Measurements from ENCODE around the gene SEL1L.
"Not testable (repeated sequence)": the region's sequence is repeated elsewhere in the genome, so short reads cannot be mapped to it uniquely, and the experiment has no call there.

The SEL1L gene

DNA sequence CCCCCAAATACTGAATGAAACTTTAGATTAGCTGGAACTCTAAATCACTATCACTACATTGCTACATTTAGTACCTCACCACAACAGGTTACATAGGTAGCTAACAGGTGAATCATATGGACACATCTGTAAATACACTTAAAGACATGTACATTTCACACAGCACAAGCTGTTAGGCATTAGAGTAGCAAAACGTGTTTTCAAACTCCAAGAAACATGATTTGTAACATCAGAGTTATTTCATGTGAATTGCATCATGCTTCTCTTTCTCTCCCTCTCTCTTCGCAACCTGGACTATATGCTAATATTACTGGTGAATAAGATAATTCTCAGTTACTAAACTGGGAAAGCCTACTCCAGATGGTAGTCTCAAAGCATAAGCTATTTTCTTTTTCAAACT lies 4.3 kb downstream of the SEL1L start:
- DNase-seq (ENCODE audit: extremely low read depth in 1 of 2, low read depth in 1 of 2): no peak

DNA sequence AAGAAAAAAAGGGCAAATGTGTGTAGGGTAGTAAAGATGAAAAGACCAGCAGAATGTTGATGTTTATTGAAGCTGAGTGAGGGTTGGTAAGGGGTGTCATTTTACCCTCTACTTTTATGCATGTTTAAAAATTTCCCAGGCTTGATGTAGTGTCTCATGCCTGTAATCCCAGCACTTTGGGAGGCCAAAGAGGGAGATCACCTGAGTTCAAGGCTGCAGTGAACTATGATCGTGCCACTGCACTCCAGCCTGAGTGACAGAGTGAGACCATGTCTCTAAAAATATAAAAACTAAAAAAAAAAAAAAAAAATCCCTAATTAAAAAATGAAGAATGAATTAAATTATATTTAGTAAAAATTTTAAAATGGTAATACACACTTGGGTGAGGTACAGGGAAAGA lies 8.5 kb downstream of the SEL1L start:
- no peak for DNase-seq (ENCODE audit: extremely low read depth in 1 of 2, low read depth in 1 of 2)

DNA sequence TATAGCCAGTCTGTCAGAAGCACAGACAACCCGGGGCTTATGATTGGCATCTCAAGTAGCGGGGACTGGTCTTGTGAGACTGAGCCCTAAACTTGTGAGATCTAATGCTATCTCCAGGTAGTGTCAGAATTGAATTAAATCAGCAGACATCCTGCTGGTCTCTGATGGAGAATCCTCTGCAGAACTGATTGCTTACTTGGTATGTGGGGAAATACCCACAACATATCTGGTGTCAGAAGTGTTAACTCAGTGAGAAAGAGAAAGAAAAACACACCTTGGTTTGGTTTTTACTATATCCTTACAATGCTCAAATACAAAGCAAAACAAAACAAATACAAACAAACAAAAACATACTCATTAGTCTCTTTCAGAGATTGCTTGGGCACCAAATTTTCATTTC lies 10.0 kb downstream of the SEL1L start:
- no peak for DNase-seq (ENCODE audit: extremely low read depth in 1 of 2, low read depth in 1 of 2)

DNA sequence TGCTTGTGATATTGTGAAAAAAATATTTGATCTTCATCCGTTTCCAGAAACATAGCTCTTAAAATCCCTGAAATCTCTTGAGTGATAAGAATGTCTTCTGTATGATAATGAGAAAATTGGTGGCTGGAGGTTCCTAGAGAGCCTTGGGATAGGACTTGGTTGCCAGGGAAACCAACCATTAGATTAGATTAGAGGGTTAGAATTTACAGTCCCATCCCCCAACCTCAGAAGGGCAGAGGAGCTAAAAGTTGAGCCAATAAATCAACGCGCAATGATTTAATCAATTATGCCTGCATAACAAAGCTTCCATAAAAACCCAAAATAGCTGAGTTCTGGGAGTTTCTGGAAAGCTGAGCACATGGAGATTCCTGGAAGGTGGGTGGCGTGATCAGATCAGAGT lies 10.6 kb downstream of the SEL1L start:
- no peak for DNase-seq (ENCODE audit: extremely low read depth in 1 of 2, low read depth in 1 of 2)

DNA sequence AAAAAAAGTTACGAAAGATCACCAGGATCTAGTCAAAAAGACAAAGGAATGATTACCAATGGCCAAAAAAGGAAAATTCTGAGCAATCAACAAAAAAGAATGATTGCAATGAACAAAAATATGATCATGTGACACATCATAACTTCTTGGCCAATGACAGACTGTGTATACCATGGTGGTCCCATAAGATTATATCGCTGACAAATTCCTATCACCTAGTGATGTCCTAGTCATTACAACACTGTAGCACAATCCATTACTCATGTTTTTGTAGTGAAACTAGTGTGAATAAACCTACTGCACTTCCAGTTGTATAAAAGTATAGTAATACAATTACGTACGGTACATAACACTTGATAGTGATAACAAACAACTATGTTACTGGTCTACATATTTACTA lies 12.3 kb downstream of the SEL1L start:
- no peak for DNase-seq (ENCODE audit: extremely low read depth in 1 of 2, low read depth in 1 of 2)

DNA sequence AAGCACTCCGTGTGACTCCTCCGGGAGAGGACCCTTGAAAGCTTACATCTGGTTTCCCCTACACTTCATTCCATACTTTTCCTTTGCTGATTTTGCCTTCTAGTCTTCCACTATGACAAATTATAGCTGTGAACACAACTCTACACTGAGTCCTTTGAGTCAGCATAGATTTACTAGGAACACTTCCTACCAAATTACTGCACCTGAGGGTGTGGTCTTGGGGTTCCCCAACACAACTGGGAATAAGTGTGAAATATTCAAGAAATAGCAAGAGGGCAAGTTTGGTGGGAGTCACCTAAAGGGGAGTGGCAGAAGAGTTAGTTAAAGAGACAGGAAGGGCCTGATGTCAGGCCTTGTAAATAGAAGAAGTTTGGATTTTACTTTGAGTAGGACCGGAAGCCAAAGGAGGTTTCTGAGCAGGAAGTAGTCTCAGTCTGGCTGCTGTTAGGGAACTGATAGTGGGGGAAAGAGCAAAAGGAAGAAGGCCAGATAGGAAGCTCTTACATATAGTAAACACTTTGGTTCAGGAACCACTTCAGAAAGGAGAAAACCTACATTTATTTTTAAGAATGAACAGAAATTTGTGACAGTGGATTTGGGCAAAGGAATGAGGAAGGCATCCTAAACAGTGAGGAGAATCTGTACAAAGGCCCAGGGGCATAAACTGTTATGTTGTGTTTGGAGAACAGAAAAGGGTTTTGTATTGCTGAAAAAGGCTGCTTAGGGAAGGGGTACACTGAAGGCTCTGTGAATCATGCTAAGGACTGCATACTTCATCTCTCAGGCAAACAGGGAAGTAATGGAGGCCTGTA lies 14.2 kb downstream of the SEL1L start:
- DNase-seq (ENCODE audit: extremely low read depth in 1 of 2, low read depth in 1 of 2): no peak

DNA sequence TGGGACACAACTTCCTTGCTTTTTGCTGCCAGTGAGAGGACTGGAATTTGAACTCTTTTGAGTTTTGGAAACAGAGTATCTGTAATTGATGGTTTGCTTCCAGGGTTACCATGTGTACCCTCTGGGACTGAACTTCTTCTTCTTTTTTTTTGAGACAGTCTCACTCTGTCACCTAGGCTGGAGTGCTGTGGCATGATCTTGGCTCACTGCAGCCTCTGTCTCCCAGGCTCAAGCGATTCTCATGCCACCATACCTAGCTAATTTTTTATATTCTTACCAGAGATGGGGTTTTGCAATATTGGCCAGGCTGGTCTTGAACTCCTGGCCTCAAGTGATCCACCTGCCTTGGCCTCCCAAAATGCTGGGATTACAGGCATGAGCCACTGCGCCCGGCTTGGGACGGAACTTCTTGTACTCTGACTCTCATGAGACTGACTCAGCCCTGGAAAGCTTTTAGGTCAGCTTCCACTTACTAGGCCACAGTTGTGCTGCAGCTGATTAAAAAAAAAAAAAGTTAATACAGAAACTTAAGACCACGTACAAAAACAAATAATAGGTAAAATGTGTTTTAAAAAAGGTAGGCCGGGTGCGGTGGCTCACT lies 15.8 kb downstream of the SEL1L start:
- DNase-seq (ENCODE audit: extremely low read depth in 1 of 2, low read depth in 1 of 2): no peak

DNA sequence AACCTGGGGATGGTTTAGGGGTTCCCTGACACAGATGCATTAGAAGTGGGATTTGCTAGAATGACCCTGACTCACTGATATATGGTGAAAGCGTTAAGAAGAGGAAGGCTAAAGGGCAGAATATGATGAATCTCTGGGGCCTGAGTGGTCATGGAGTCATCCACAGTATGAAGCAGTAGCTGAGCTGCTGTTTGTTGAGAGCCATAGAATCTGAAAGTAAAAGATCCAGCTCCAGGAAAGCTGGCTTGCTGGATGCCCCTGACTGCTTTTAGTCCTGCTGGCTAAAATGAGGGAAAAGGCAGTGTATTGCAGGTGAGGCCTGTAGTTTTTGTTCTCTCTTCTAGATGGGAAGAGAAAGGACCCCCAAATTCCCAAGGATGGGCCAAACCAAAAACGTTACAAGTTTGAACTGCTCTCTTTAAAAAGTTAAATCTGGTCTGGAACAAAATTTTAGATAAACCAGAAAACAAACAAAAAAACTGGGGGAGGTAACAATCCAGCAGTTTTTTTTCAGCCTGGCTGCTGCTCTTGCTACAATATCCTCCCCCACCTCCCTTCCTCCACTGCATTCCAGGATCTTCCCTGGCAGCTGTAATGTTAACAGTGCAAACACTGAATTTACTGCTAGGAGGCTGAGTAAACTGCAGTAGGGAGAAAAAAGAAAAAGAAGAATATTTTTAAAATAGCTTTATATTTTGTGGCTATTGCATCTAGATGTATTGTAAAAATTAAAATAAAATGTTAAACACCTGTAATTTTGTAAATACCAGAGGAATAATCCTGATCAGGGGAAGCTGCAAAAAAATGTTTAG lies 16.5 kb downstream of the SEL1L start:
- no peak for DNase-seq (ENCODE audit: extremely low read depth in 1 of 2, low read depth in 1 of 2)

DNA sequence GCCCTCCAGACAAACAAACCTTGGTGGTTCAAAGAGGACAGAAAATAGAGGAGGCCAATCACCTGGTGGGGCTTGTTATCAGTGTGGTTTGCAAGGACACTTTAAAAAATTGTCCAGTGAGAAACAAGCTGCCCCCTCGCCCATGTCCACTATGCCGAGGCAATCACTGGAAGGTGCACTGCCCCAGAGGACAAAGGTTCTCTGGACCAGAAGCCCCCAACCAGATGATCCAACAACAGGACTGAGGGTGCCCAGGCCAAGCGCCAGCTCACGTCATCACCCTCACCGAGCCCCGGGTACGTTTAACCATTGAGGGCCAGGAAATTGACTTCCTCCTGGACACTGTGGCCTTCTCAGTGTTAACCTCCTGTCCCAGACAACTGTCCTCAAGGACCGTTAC lies 17.7 kb downstream of the SEL1L start:
- DNase-seq (ENCODE audit: extremely low read depth in 1 of 2, low read depth in 1 of 2): not testable (repeated sequence)

DNA sequence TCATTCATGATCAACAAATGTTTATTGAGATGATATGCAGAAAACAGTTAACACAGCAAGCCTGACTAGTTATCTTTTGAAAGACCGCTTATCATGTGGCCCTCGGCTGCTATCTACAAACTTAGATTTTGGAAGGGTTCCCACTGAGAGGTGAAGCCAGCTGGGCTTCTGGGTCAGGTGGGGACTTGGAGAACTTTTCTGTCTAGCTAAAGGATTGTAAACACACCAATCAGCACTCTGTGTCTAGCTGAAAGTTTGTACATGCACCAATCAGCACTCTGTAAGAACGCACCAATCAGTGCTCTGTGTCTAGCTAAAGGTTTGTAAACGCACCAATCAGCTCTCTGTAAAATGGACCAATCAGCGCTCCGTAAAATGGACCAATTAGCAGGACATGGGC lies 20.8 kb downstream of the SEL1L start:
- not testable (repeated sequence) for DNase-seq (ENCODE audit: extremely low read depth in 1 of 2, low read depth in 1 of 2)

DNA sequence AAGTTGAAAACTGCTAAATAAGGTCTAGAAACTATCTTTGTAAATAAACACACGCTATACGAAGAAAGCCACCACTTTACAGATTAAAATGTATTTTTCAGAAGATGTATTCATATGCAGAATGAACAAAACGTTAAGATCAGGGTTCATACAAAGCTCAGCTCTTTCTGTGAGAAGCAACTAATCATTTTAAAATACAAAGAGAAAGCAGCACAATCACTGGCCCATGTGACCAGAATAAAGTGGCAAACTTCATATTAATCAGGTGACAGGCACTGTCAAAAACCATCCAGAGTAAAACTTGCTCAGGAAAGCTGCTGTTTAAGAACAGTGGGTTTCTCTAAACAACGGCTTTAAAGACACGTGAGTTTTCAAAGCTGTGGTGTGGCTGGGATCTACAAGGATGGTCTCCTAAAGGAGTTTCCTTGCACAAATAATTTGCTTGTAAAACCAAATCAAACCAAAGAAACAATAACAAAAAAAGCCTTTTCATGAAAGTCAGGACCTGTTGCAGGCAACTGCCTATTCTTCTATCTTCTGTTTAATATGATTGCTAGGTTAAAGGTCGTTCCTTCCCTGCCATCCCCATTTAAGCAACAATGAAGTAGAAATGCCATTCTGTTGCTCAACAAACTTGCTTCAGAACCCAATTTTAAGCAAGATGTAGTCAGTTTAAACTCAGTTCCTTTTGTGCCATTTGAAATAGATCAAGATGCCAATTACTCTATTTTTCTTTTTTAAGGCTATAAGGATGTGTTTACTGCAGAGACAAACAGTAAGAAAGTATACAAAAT lies 22.3 kb downstream of the SEL1L start:
- DNase-seq (ENCODE audit: extremely low read depth in 1 of 2, low read depth in 1 of 2): no peak

DNA sequence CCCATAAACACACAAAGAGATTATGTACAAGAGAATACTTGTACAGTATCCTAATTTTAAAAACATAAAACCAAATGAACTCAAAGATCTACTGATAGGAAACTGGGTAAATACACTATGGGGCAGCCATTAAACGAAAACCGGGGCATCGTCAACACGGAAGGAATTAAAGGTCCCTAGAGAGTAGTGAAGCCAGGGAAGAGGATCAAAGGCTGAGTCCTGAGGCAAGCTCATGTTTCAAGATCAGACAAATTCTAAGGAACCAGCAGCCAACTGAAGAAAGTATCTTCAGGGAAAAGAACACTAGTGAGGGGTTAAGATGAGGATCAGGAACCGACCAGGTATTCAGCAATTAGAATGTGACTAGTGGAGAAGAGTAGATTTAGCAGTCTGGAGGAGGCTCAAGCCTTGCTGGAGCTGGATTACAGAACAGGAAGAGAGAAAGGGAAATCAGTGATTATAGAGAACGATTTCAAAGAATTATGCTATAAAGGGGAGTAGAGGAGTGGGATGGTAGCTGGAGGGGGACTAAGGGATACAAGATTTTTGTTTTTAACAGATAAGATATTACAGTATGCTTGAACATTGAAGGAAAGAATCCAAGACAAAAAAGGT lies 23.7 kb downstream of the SEL1L start:
- no peak for DNase-seq (ENCODE audit: extremely low read depth in 1 of 2, low read depth in 1 of 2)

DNA sequence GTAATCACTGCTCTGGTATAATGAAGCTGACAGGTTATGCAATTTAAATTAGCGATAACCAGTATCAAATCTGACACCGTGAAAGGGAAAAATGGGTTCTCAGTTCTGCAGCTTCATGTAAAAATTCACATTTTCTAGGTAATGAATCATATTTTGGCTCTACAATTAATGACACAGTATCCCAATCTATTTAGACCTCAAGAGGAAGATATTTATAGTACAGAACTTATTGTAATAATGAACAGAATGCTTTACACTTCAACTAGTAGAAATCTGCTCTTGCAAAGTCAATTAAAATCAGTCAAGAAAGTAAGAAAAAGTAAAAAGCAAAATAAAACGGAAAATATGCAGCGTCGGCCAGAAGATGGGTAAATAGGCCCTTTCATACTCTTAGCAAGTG lies 24.3 kb downstream of the SEL1L start:
- no peak for DNase-seq (ENCODE audit: extremely low read depth in 1 of 2, low read depth in 1 of 2)

DNA sequence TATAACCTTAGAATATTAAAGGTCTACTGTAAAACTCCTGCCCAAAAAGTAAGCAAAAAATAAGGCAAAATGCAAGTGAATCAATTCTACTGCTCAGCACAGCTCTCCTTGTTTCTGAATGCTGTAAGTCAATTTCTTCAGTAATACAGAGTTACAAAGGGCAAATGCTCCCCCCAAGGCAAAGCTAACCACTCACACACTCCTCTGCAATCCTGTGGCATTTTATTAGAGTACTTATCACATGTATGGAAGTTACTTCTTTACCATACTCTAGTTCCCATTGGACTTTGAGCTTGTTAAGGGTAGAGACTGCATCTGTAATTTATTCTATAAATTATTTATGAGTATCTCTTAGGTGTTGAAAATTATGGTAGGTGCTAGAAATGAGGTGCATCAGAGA lies 27.2 kb downstream of the SEL1L start:
- DNase-seq (ENCODE audit: extremely low read depth in 1 of 2, low read depth in 1 of 2): no peak

DNA sequence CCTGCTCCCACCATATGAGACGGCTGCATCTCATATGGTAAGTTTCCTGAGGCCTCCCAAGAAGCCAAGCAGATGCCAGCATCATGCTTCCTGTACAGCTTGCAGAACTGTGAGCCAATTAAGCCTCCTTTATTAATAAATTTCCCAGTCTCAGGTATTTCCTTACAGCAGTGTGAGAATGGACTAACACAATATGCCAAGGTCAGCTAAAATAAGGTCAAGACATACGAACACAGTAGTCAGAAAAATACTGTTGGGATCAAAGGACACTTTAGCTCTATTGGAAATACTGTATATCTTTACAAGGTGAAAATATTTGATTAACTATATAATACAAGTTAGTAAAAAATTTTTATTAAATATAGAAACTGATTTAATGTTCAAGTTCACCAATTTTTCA lies 28.8 kb downstream of the SEL1L start:
- no peak for DNase-seq (ENCODE audit: extremely low read depth in 1 of 2, low read depth in 1 of 2)

DNA sequence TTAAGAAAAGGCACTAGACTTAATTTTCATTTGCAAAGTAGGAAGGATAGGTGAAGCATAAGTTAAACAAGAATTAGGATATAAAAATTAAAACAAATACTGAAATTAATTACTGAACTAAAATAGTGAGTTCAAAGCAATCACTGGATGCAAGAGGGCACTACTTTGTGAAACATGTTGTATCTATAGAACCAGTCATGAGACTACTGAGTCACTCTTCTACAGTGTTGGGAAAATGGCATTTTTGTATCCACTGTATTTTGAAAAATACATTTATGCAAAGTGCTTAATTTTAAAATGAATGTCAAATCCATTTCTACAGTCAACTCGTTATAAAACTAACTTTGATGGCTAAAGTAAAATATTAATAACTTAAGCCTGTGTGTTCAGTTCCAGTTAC lies 47.9 kb downstream of the SEL1L start:
- DNase-seq (ENCODE audit: extremely low read depth in 1 of 2, low read depth in 1 of 2): no peak

DNA sequence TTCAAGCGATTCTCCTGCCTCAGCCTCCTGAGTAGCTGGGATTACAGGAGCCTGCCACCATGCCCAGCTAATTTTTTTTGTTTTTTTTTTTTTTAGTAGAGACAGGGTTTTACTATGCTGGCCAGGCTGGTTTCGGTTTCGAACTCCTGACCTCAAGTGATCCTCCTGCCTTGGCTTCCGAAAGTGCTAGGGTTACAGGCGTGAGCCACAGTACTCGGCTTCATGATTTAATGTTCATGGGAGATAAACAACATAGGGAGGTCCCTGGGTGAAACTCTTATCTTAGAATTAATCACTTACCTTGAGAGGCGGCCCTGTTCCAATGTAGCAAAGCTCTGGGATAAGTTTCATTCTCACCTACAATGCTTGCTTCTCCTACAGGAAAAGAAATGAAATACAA lies 48.3 kb downstream of the SEL1L start:
- DNase-seq (ENCODE audit: extremely low read depth in 1 of 2, low read depth in 1 of 2): no peak

DNA sequence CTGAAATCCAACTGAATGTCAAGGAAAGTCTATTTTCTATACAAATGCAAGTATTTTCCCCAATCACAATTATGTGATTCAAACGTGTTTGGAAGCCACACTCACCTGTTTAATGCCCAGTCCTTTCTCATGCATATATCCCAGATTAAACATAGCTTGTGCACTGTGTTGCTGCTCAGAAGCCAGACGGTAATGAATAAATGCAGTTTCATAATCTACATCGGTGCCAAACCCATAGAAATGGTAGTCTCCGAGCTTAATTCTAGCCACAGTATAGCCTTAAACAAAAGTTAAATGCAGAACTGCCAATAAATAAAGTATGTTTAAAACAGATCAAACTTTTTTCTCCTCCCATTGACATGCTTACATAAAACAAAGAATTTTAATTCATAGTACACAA lies 49.5 kb downstream of the SEL1L start:
- DNase-seq (ENCODE audit: extremely low read depth in 1 of 2, low read depth in 1 of 2): no peak

DNA sequence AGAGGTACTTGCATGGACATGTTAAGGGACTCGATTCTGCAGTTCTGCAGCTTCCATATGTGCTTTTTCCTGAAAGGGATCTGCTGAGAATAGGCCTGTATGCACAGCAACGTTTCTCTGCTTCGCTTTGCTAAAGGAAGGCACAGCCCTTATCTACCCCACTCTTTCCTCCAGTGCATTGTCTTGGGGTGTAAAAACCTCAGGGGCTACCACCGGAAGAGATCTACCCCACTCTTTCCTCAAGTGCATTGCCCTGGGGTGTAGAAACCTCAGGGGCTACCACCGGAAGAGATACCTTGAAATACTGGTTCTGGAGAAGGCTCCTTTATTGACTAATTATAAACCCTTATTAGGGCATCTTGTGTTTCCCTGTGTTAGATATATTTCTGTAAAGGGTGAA lies 52.9 kb downstream of the SEL1L start:
- DNase-seq (ENCODE audit: extremely low read depth in 1 of 2, low read depth in 1 of 2): no peak

DNA sequence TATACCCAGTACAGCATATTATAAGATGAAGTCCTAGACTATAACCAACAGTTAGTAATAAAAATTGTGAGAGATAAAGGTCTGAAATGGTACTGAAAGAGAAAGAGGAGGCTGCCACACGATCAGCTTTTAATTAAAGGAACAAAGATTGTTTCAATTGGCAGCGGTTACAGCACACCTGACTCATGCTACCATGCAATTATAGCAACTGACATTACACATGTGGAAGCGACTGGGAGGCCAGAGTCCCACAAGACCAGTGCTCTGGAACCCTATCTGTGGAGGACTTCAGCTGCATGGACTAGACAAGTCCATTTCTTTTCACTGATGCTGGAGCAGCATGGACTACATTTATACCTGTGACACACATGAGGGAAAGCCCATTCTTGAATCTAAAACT lies 55.2 kb downstream of the SEL1L start:
- no peak for DNase-seq (ENCODE audit: extremely low read depth in 1 of 2, low read depth in 1 of 2)

DNA sequence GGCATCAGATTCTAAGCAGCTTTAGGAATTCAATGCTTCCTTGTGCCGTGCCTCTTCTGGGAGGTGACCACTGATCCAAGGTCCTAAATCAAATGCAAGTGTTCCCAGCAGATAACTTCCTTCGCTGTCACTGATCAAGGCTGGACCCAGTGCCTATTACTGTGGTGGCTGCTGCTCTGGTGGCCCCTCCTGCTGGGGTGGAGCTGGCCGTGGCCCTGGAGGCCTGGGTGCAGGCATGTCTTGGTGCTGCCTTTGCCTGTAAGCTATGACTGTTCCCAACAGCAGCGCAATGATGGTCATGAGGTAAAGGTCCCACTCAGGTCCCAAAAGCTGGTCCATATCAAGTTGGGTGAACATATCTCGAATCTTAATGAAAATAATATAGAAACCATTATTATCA lies 56.8 kb downstream of the SEL1L start:
- DNase-seq (ENCODE audit: extremely low read depth in 1 of 2, low read depth in 1 of 2): no peak

Measured in stimulated activated CD8-positive, alpha-beta memory T cell treated with anti-CD3 and anti-CD28 coated beads, Interleukin-7, amount 100 ng/mL, for 48 hours (primary cell).